Psoas muscle (tissue), 8 donors: ENCODE results near the gene FMO4. TPM values are rescaled to one million over a fixed set of nuclear protein-coding genes. Genes with fewer than 3 reads are reported as not detected.
"Not testable (repeated sequence)": the region's sequence is repeated elsewhere in the genome, so short reads cannot be mapped to it uniquely, and the experiment has no call there.

Experiments used
- ATAC-seq, 4 donors: fragments of 200-7000 bp; cut with Tn5 transposase; one replicate each; pipeline ENCODE4 v1.9.1; 2020; ENCODE audit warnings: moderate library complexity in 3 of 4, mild to moderate bottlenecking in 2 of 4
- DNase-seq, 2 donors: peaks; one replicate each; pipeline ENCODE4 v3.0.0-alpha.2; 2020
- H3K27ac ChIP-seq: fragments of 200-600 bp; one replicate; pipeline ENCODE4 v1.8.0; 2022
- H3K27me3 ChIP-seq, 3 donors: fragments of 200-600 bp in 1 of 3; one replicate each; pipeline versions ENCODE4 v1.6.1 to v1.8.0; 2013 to 2022; ENCODE audit warnings: low read length in 2 of 3, mild to moderate bottlenecking in 2 of 3, moderate library complexity in 1 of 3; ENCODE audit not compliant: insufficient read depth in 3 of 3
- H3K36me3 ChIP-seq, 2 donors: fragments of 200-600 bp in 1 of 2; one replicate each; pipeline versions ENCODE4 v1.6.1 to v1.8.0; 2013 to 2022; ENCODE audit warnings: low read depth in 1 of 2, mild to moderate bottlenecking in 1 of 2, moderate library complexity in 1 of 2; ENCODE audit not compliant: insufficient read depth in 1 of 2
- H3K4me1 ChIP-seq: fragments of 200-600 bp; one replicate; pipeline ENCODE4 v1.8.0; 2022
- H3K4me3 ChIP-seq: fragments of 200-600 bp; one replicate; pipeline ENCODE4 v1.8.0; 2022; ENCODE audit warnings: mild to moderate bottlenecking
- H3K9me3 ChIP-seq: fragments of 200-600 bp; one replicate; pipeline ENCODE4 v1.8.0; 2022
- CTCF ChIP-seq: fragments of 200-600 bp; IDR thresholded peaks from one replicate; pipeline ENCODE4 v1.8.0; 2022; ENCODE audit warnings: antibody characterized with exemption
- WGBS, 3 donors: extraction: QIAGEN DNeasy Blood & Tissue Kit; methylation state at CpG; one replicate each; pipeline versions ENCODE4 v1.1.6 to v1.1.7; 2013; 5-methylcytosine and 5-hydroxymethylcytosine counted together
- intact Hi-C, 2 donors: fragments of 100-400 bp; cut with DNase I; formaldehyde crosslinking; loops; one replicate each; pipeline versions ENCODE4 v1.11.0 to v1.14.2; 2022
- polyA plus RNA-seq, 3 donors: library from polyadenylated mRNA; stranded (reverse); fragments of 200-250 nt; gene quantifications; one replicate each; pipeline ENCODE4 v1.2.3, GENCODE V29; 2013
- total RNA-seq, 4 donors: library from RNA; stranded (reverse); fragmentation: NEBNext Ultra II Directional in 2 of 4; extraction: Animal tissue kit (Norgen Biotek cat#: 25700) in 2 of 4; gene quantifications; one replicate each; pipeline versions ENCODE4 v1.2.1 to v1.2.4, GENCODE V29; 2021 to 2023
- donor health status: healthy with polysubstance abuse.
- donor health status: DM: no; HTN: no; CAD: no; lungs with moderate emphysema.
- donor health status: Bipolar disorder and iron deficiency.
- donor health status: healthy.
- donor health status: DM: yes; HTN: yes; CAD: no.
- donor health status: DM: no; HTN: no; CAD: no.
- donor health status: DM: no; HTN: no; CAD: no.
- donor health status: DM: yes; HTN: yes; CAD: no.

Gene FMO4
- total and polyA plus RNA-seq, 7 donors, result 0.15 to 1.7 (median 0.66) TPM

- intact Hi-C loops, result no loop called here
- no peak for ATAC-seq
- Histone ChIP-seq H3K27me3 (no peaks in the 10 kb centered on the region), H3K36me3 (no peaks in the 10 kb centered on the region), H3K9me3 (no peaks in the 10 kb centered on the region), H3K4me1 (no peaks in the 10 kb centered on the region), H3K27ac (no peak overlapping the region), H3K4me3 (no peak overlapping the region)
- no peak for DNase-seq
- TF ChIP-seq CTCF, result no peak
- 65 to 77% (median 66%) methylated on average over 4 of the region's 4 CpGs for WGBS, 3 donors
Observed at GRCh38 chr1:171286032-171286705, 27.8 kb upstream of the FMO4 start.

- TF ChIP-seq CTCF, result no peak
- Histone ChIP-seq H3K9me3 (no peaks in the 10 kb centered on the region), H3K36me3 (no peaks in the 10 kb centered on the region), H3K27me3 (no peaks in the 10 kb centered on the region), H3K4me3 (no peak overlapping the region), H3K4me1 (no peaks in the 10 kb centered on the region), H3K27ac (no peak overlapping the region)
- intact Hi-C loops, result no loop called here
- 63 to 73% (median 66%) methylated on average over 2 of the region's 2 CpGs for whole genome bisulfite sequencing, 3 donors
- no peak for DNase-seq
- ATAC-seq, result no peak
Observed at GRCh38 chr1:171290621-171291020, 23.4 kb upstream of the FMO4 start.

- intact Hi-C loops, result no loop called here
- DNase-seq, result no peak
- Histone ChIP-seq H3K36me3 (no peaks in the 10 kb centered on the region), H3K4me1 (no peaks in the 10 kb centered on the region), H3K27me3 (no peaks in the 10 kb centered on the region), H3K27ac (no peak overlapping the region), H3K9me3 (no peaks in the 10 kb centered on the region), H3K4me3 (no peak overlapping the region)
- no peak for ATAC-seq
- WGBS, 3 donors, result 11 to 21% (median 17%) methylated on average over 1 of the region's 1 CpG
- TF ChIP-seq CTCF, result no peak
Observed at GRCh38 chr1:171292799-171293198, 21.2 kb upstream of the FMO4 start.

DNA sequence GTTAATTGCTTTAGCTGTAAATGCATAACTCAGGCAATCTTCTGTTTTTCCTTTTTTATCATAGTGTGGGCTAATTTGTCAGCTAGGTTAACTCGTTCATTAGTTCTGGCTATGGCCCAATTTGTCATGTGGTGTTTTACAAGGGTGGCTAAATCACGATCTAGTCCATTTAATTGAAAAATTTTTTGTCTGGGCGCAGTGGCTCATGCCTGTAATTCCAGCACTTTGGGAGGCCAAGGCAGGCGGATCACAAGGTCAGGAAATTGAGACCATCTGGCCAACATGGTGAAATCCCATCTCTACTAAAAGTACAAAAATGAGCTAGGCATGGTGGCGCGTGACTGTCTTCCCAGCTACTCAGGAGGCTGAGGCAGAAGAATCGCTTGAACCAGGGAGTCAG lies 18.6 kb upstream of the FMO4 start:
- H3K36me3 ChIP-seq, intact Hi-C loops, H3K27me3 ChIP-seq, H3K4me3 ChIP-seq, H3K4me1 ChIP-seq, H3K9me3 ChIP-seq, DNase-seq, H3K27ac ChIP-seq, ATAC-seq: not testable (repeated sequence)
- 48 to 61% (median 51%) methylated on average over 7 of the region's 7 CpGs for WGBS, 3 donors

DNA sequence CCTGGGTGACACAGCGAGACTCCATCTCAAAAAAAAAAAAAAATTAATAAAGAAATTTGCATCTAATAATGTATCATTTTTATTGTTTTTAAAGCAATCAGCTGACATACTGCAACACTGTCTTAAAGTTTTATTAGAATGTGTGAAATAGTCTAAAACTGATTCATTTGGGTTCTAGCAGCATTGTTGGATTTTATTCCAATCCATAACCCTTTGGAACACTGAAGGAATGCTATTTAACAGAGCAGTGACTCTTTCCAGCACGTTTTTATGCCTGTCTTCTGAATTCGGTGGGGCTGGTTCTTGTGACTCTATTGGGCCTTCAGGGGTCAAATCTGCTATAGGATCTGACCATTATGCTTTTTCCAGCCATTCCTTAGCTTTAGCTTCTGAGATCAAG lies 18.2 kb upstream of the FMO4 start:
- Histone ChIP-seq H3K4me1 (no peaks in the 10 kb centered on the region), H3K4me3 (no peak overlapping the region), H3K9me3 (peaks cover 7% of the 10 kb centered on the region), H3K36me3 (no peaks in the 10 kb centered on the region), H3K27ac (no peak overlapping the region), H3K27me3 (no peaks in the 10 kb centered on the region)
- intact Hi-C loops, result no loop called here
- WGBS, 3 donors, result 66 to 73% (median 71%) methylated on average over 3 of the region's 3 CpGs
- no peak for TF ChIP-seq CTCF
- DNase-seq (no peak), ATAC-seq (no peak)
